Coronary artery (tissue), 2 donors: ENCODE measurements around the gene MOK.

Experiments used
- DNase-seq: peaks from one replicate; pipeline ENCODE4 v3.0.0-alpha.2; 2017; ENCODE audit warnings: low spot score
- H3K27ac ChIP-seq, 2 donors: fragments of 200-600 bp; sonication (generic); one replicate each; pipeline ENCODE4 v1.5.1; 2016 to 2019
- H3K4me3 ChIP-seq: fragments of 200-600 bp; sonication (generic); 2 replicates; pipeline ENCODE4 v1.5.1; 2016; ENCODE audit warnings: mild to moderate bottlenecking, moderate library complexity
- CTCF ChIP-seq: fragments of 200-600 bp; sonication (generic); IDR thresholded peaks from one replicate; pipeline ENCODE4 v1.5.1; 2019; ENCODE audit warnings: antibody characterized with exemption

MOK gene

GRCh38 chr14:102321456-102322422, 16.8 kb upstream of the MOK start:
- TF ChIP-seq CTCF, result no peak
- H3K4me3 ChIP-seq, result no peak overlapping the region
- no peak overlapping the region for H3K27ac ChIP-seq
- DNase-seq, result no peak

- Histone ChIP-seq H3K4me3 (peak overlapping the region; percentile 90), H3K27ac (peak overlapping the region; percentile 94 to 96)
- no peak for DNase-seq
- TF ChIP-seq CTCF, result no peak
These were observed 15.9 kb upstream of the MOK start for GRCh38 chr14:102320671-102321455.

GRCh38 chr14:102320033-102320660, 15.2 kb upstream of the MOK start:
- H3K27ac ChIP-seq, result peak overlapping the region; percentile 94 to 96
- peak; percentile 81 for DNase-seq
- H3K4me3 ChIP-seq, result peak overlapping the region; percentile 90
- TF ChIP-seq CTCF, result no peak

- TF ChIP-seq CTCF, result no peak
- peak within 1 kb of the TSS; percentile 90 for H3K4me3 ChIP-seq
- H3K27ac ChIP-seq, result peak within 1 kb of the TSS; percentile 94 to 96
- peak; percentile 95 for DNase-seq
These were observed 14.5 kb upstream of the MOK start, which contains the start of gene ZNF839 for GRCh38 chr14:102319351-102320032. TSS of gene ZNF839 (plus strand) at chr14:102319746. CDS start at chr14:102319766, 20 bp downstream.

- Histone ChIP-seq H3K4me3 (peak overlapping the region; percentile 90), H3K27ac (peak overlapping the region; percentile 94 to 96)
- TF ChIP-seq CTCF, result no peak
- peak; percentile 75 for DNase-seq
These were observed 13.9 kb upstream of the MOK start for GRCh38 chr14:102318781-102319276.

GRCh38 chr14:102317564-102318248, 12.7 kb upstream of the MOK start:
- H3K27ac ChIP-seq, result peak overlapping the region; percentile 63 to 86
- TF ChIP-seq CTCF, result no peak
- peak overlapping the region; percentile 69 for H3K4me3 ChIP-seq
- DNase-seq, result no peak
